Left lung (tissue), 10 donors: Measurements from ENCODE around the gene BACH2. TPM values are rescaled to one million over a fixed set of nuclear protein-coding genes. Genes with fewer than 3 reads are reported as not detected.

Source experiments
- ATAC-seq: fragments of 200-7000 bp; cut with Tn5 transposase; one replicate; pipeline ENCODE4 v1.9.1; 2020; ENCODE audit warnings: moderate library complexity
- DNase-seq, 4 donors: peaks; one replicate each; pipeline ENCODE4 v3.0.0-alpha.2; 2013 to 2020
- H3K27ac ChIP-seq, 2 donors: fragments of 200-600 bp; sonication (generic) in 1 of 2; one replicate each; pipeline versions ENCODE4 v1.5.0 to v1.8.0; 2020 to 2021
- H3K27me3 ChIP-seq, 2 donors: fragments of 200-600 bp; sonication (generic) in 1 of 2; one replicate each; pipeline versions ENCODE4 v1.5.0 to v1.8.0; 2020 to 2021
- H3K36me3 ChIP-seq, 2 donors: fragments of 200-600 bp; sonication (generic) in 1 of 2; one replicate each; pipeline versions ENCODE4 v1.5.0 to v1.8.0; 2020 to 2021
- H3K4me1 ChIP-seq, 2 donors: fragments of 200-600 bp; one replicate each; pipeline ENCODE4 v1.8.0; 2021
- H3K4me3 ChIP-seq, 2 donors: fragments of 200-600 bp; sonication (generic) in 1 of 2; one replicate each; pipeline versions ENCODE4 v1.5.0 to v1.8.0; 2020 to 2021; ENCODE audit warnings: mild to moderate bottlenecking in 1 of 2
- H3K9me3 ChIP-seq, 2 donors: fragments of 200-600 bp; sonication (generic) in 1 of 2; one replicate each; pipeline versions ENCODE4 v1.5.0 to v1.8.0; 2020 to 2021
- CTCF ChIP-seq, 2 donors: fragments of 200-600 bp; sonication (generic) in 1 of 2; IDR thresholded peaks; one replicate each; pipeline versions ENCODE4 v1.5.0 to v1.8.0; 2021; ENCODE audit warnings: antibody characterized with exemption in 2 of 2
- intact Hi-C, 2 donors: fragments of 100-400 bp; cut with DNase I; formaldehyde crosslinking; loops; one replicate each; pipeline versions ENCODE4 v1.11.2 to v1.14.2; 2022
- polyA plus RNA-seq, 6 donors: library from polyadenylated mRNA; unstranded; fragments of 120-200 nt; gene quantifications; one replicate each; pipeline ENCODE4 v1.2.1, GENCODE V29; 2013; ENCODE audit not compliant: insufficient read length in 6 of 6
- total RNA-seq, 2 donors: library from RNA; stranded (reverse); fragmentation: NEBNext Ultra II Directional; extraction: Animal tissue kit (Norgen Biotek cat#: 25700); gene quantifications; one replicate each; pipeline ENCODE4 v1.2.1, GENCODE V29; 2021
- donor health status: DM: no; HTN: yes; CAD: no.
- donor health status: DM: no; HTN: no; CAD: no.

The BACH2 gene
- total and polyA plus RNA-seq, 8 donors = 3.8 to 10.6 (median 8.9) TPM

- no peak for DNase-seq
- Histone ChIP-seq H3K4me1 (peaks cover 0 to 7% of the 10 kb centered on the region in 2 donors), H3K4me3 (no peak overlapping the region), H3K36me3 (no peaks in the 10 kb centered on the region), H3K9me3 (no peaks in the 10 kb centered on the region), H3K27ac (no peak overlapping the region), H3K27me3 (no peaks in the 10 kb centered on the region)
- ATAC-seq = no peak
- intact Hi-C loops = no loop called here
- TF ChIP-seq CTCF (IDR thresholded peaks at IDR 0.05) = no peak
These were observed 136.6 kb downstream of the BACH2 start for GRCh38 chr6:90160013-90160412.

- intact Hi-C loops = no loop called here
- no peak for TF ChIP-seq CTCF (IDR thresholded peaks at IDR 0.05)
These were observed 137.2 kb downstream of the BACH2 start for GRCh38 chr6:90159452-90159851.

GRCh38 chr6:90158936-90159335 is 137.7 kb downstream of the BACH2 start:
- Histone ChIP-seq H3K27me3 (no peaks in the 10 kb centered on the region), H3K9me3 (no peaks in the 10 kb centered on the region), H3K4me1 (peaks cover 0 to 12% of the 10 kb centered on the region in 2 donors), H3K27ac (no peak overlapping the region), H3K4me3 (no peak overlapping the region), H3K36me3 (no peaks in the 10 kb centered on the region)
- DNase-seq = no peak
- TF ChIP-seq CTCF (IDR thresholded peaks at IDR 0.05) = no peak
- ATAC-seq = no peak
- intact Hi-C loops = no loop called here

More at GRCh38 chr6:90159452-90159851, 137.2 kb downstream of the BACH2 start:
- Histone ChIP-seq H3K9me3 (no peaks in the 10 kb centered on the region), H3K36me3 (no peaks in the 10 kb centered on the region), H3K27ac (no peak overlapping the region), H3K4me3 (no peak overlapping the region), H3K4me1 (peaks cover 0 to 12% of the 10 kb centered on the region in 2 donors), H3K27me3 (no peaks in the 10 kb centered on the region)
- no peak for DNase-seq
- no peak for ATAC-seq

GRCh38 chr6:90157441-90157840 is 139.2 kb downstream of the BACH2 start:
- no peak for TF ChIP-seq CTCF (IDR thresholded peaks at IDR 0.05)
- Histone ChIP-seq H3K36me3 (no peaks in the 10 kb centered on the region), H3K4me1 (peaks cover 0 to 12% of the 10 kb centered on the region in 2 donors), H3K27me3 (no peaks in the 10 kb centered on the region), H3K9me3 (no peaks in the 10 kb centered on the region), H3K4me3 (no peak overlapping the region), H3K27ac (no peak overlapping the region)
- intact Hi-C loops = no loop called here
- ATAC-seq (no peak), DNase-seq (no peak)

- H3K27ac ChIP-seq = no peak overlapping the region
- H3K36me3 ChIP-seq = no peaks in the 10 kb centered on the region
- no peak overlapping the region for H3K4me3 ChIP-seq
- no peaks in the 10 kb centered on the region for H3K27me3 ChIP-seq
- intact Hi-C loops = no loop called here
- ATAC-seq (no peak), DNase-seq (no peak)
- TF ChIP-seq CTCF (IDR thresholded peaks at IDR 0.05) = no peak
- no peaks in the 10 kb centered on the region for H3K9me3 ChIP-seq
- peaks cover 0 to 12% of the 10 kb centered on the region in 2 donors for H3K4me1 ChIP-seq
These were observed 139.8 kb downstream of the BACH2 start for GRCh38 chr6:90156861-90157260.
